Astrocyte of the hippocampus (primary cell): ENCODE data around the gene PCID2.
"Not testable (repeated sequence)": the region's sequence is repeated elsewhere in the genome, so short reads cannot be mapped to it uniquely, and the experiment has no call there.

Experiments used
- DNase-seq: peaks from one replicate; pipeline ENCODE4 v3.0.0; 2011; ENCODE audit warnings: low read depth, low spot score

The PCID2 gene

GRCh38 chr13:113167155-113167554, 41.3 kb downstream of the PCID2 start:
- DNase-seq = no peak

DNA sequence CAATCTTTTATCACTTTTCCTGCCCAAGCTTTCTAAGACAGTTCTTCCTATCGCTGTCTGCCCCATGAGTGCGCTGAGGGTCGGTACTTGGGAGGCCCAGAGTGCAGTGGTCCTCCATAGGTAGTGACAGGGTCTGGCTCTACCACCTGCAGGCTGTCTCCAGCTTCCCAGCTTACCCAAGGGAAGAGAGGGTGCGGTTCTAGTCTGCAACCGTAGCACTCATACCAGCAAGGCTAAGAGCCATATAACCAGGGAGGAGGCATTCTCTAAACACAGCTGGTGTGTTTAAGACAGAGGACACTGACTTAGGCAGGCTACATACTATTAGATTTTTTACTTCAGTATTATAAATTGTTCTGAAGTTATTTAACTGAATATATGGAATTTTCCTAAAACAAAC, 41.8 kb downstream of the PCID2 start:
- DNase-seq = no peak

- DNase-seq = no peak
Observed at GRCh38 chr13:113166266-113166665, 42.2 kb downstream of the PCID2 start.

DNA sequence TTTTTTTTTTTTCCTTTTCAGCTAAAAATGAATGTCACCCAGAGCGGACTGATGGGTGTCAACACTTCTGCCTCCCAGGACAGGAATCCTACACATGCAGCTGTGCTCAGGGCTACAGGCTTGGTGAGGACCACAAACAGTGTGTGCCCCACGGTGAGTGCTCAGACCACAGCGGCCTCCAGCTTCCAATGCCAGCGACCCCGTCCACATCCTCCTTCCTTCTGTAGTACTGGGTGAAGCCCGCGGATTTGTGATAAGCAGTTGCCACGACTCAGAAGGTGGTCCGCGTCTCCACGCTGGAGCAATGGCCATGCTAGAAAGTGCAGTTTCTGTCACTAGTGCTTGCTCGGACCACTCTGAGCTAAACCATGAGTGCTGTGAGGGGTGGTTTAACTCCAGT, 44.0 kb downstream of the PCID2 start:
- no peak for DNase-seq

GRCh38 chr13:113162783-113163685, 45.4 kb downstream of the PCID2 start:
- DNase-seq = no peak

GRCh38 chr13:113161975-113162374, 46.5 kb downstream of the PCID2 start:
- DNase-seq = not testable (repeated sequence)

DNA sequence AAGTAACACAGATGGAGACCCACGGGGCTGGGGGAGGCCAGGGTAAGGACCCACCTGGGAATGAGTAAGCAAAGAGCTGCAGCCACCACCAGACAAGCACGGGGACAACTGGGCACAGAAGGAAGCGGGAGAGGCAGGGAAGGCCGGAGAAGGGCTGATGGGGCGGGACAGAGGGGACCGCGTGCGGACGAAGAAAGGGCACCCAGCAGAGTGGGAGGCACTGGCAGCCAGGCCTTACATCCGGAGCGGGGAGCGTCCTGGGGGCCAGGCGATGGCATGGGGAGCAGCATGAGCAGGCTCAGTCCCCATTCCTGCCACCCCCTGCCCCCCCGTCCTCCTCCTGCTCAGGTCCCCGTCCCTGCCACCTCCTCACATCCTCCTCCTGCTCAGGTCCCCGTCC, 47.0 kb downstream of the PCID2 start:
- DNase-seq = no peak

GRCh38 chr13:113160983-113161382, 47.5 kb downstream of the PCID2 start:
- DNase-seq = no peak

GRCh38 chr13:113159701-113160100, 48.8 kb downstream of the PCID2 start:
- DNase-seq = no peak

- DNase-seq = no peak
Observed at GRCh38 chr13:113158946-113159345, 49.5 kb downstream of the PCID2 start.

GRCh38 chr13:113157929-113158747, 50.3 kb downstream of the PCID2 start, which contains the start of gene PROZ:
PROZ (plus strand) TSS chr13:113158648; CDS start chr13:113158661, 13 bp downstream.
- DNase-seq = no peak

DNA sequence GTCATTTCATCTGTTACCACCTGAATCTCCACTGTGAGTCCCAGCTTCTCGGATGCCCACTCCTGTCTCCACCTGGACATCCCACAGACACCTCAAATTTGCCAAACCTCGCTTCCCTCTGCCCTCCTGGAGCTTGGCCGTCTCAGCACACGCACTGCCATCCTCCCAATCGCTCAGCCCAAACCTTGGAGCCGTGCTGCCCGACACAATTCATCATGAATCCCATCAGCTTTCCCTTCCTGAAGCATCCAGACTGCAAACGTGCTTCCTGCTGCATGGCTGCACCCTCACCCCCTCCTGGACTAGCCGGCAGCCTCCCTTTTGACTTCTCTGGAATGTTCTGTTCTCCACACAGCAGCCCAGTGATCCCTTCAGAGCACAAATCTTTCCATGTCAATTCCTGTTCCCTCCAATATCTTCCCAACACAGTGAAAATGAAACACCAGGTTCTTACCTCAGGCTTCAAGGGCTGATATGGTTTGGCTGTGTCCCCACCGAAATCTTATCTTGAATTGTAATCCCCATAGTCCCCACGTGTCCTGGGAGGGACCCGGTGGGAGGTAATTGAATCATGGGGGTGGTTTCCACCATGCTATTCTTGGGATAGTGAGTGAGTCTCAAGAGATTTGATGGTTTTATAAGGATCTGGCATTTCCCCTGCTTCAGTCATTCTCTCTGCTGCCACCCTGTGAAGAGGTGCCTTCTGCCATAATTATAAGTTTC, 51.1 kb downstream of the PCID2 start:
- DNase-seq = no peak

- DNase-seq = no peak
Observed at GRCh38 chr13:113155982-113156655, 52.4 kb downstream of the PCID2 start.

DNA sequence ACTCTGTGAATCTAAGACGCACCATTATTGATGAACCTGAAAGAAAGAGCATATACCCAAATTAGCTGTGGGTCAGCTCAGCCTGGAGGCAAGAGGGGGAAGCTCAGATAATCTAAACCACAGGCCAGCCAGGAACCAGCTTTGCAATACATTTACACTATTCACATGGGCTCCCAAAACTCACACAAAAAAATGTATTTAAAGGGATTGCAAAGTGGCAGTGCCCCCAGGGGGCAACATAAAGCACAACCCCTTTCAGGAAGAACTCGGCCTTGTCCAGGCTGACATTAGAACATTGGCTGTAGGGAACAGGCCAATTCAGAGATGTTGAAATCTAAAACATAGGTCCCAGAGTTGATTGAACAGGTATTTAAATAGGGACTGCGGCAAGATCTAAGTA, 53.3 kb downstream of the PCID2 start:
- DNase-seq = no peak

DNA sequence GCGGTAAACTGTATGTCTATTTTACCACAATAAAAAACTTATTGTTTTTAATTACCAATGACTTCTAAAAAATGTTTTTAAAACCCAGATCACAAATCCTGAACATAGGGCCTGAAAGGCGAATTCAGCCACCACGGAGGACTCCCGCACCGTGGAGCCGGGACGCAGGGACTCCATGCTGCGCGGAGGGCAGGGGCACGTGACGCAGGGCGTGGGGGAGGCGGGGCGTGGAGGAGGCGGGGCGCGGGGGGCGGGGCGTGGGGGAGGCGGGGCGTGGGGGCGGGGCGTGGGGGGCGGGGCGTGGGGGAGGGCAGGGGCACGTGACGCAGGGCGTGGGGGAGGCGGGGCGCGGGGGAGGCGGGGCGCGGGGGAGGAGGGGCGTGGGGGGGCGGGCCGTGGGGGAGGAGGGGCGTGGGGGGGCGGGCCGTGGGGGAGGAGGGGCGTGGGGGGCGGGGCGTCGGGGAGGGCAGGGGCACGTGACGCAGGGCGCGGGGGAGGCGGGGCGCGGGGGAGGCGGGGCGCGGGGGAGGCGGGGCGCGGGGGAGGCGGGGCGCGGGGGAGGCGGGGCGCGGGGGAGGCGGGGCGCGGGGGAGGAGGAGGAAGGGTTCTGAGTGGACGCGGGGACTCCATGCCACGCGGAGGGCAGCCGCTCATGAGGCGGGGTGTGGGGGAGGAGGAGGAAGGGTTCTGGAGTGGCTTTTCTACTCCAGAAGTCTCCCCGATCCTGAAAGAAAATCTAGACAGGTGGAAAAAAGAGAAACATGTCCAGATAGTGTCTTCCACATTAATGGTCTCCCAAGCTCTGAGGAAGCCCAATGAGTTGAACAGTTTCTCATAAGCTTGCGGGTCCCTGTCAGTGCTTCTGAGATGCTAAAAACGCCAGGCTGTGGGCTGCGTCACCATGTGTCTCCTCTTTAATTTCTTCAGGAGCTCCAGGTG, 54.4 kb downstream of the PCID2 start:
- DNase-seq = peak; percentile 81

GRCh38 chr13:113152984-113153809, 55.3 kb downstream of the PCID2 start:
- DNase-seq = peak; percentile 38

GRCh38 chr13:113152691-113152983, 55.8 kb downstream of the PCID2 start:
- no peak for DNase-seq

- DNase-seq = peak; percentile 50
Observed at GRCh38 chr13:113151745-113152690, 56.5 kb downstream of the PCID2 start.
